Heart left ventricle (tissue), 16 donors: ENCODE data around the gene SCAMP5. TPM values are rescaled to one million over a fixed set of nuclear protein-coding genes. Genes with fewer than 3 reads are reported as not detected.

Experiments used
- ATAC-seq, 4 donors: fragments of 200-7000 bp; cut with Tn5 transposase; one replicate each; pipeline ENCODE4 v1.9.1; 2020 to 2022; ENCODE audit warnings: moderate library complexity in 4 of 4, mild to moderate bottlenecking in 3 of 4, moderate number of reproducible peaks in 1 of 4
- DNase-seq, 5 donors: peaks; one replicate each; pipeline ENCODE4 v3.0.0-alpha.2; 2020
- H3K27ac ChIP-seq, 12 donors: fragments of 200-600 bp; sonication (generic) in 4 of 12; one replicate each; pipeline versions ENCODE4 v1.5.0 to v1.8.0; 2016 to 2022; ENCODE audit warnings: mild to moderate bottlenecking in 2 of 12
- H3K27me3 ChIP-seq, 9 donors: fragments of 200-600 bp; sonication (generic) in 2 of 9; one replicate each; pipeline versions ENCODE4 v1.5.1 to v1.8.0; 2016 to 2022; ENCODE audit warnings: mild to moderate bottlenecking in 3 of 9
- H3K36me3 ChIP-seq, 9 donors: fragments of 200-600 bp; sonication (generic) in 2 of 9; one replicate each; pipeline versions ENCODE4 v1.5.0 to v1.8.0; 2018 to 2022; ENCODE audit warnings: mild to moderate bottlenecking in 2 of 9
- H3K4me1 ChIP-seq, 12 donors: fragments of 200-600 bp; sonication (generic) in 4 of 12; one replicate each; pipeline versions ENCODE4 v1.5.0 to v1.8.0; 2016 to 2022; ENCODE audit warnings: mild to moderate bottlenecking in 3 of 12
- H3K4me3 ChIP-seq, 12 donors: fragments of 200-600 bp; sonication (generic) in 4 of 12; one replicate each; pipeline versions ENCODE4 v1.5.0 to v1.8.0; 2017 to 2022; ENCODE audit warnings: mild to moderate bottlenecking in 9 of 12, moderate library complexity in 4 of 12
- H3K9me3 ChIP-seq, 12 donors: fragments of 200-600 bp; sonication (generic) in 4 of 12; one replicate each; pipeline versions ENCODE4 v1.5.0 to v1.8.0; 2016 to 2022; ENCODE audit warnings: mild to moderate bottlenecking in 1 of 12
- POLR2A ChIP-seq, 2 donors: fragments of 450-650 bp; IDR thresholded peaks; one replicate each; pipeline ENCODE4 v1.6.1; 2017; ENCODE audit warnings: antibody characterized with exemption in 2 of 2, mild to moderate bottlenecking in 2 of 2, moderate library complexity in 2 of 2
- WGBS, 4 donors: extraction: QIAGEN DNeasy Blood & Tissue Kit in 2 of 4; methylation state at CpG; one replicate each; pipeline versions ENCODE4 v1.1.5 to v1.1.7; 2013 to 2018; 5-methylcytosine and 5-hydroxymethylcytosine counted together
- intact Hi-C, 10 donors: fragments of 100-400 bp; cut with DNase I; formaldehyde crosslinking; loops; one replicate each; pipeline versions ENCODE4 v1.11.1 to v1.14.2; 2022
- polyA plus RNA-seq, 2 donors: library from polyadenylated mRNA; stranded (reverse); fragments of 200-250 nt; gene quantifications; one replicate each; pipeline ENCODE4 v1.2.3, GENCODE V29; 2013
- total RNA-seq, 9 donors: library from RNA; depleted of rRNA in 2 of 9; stranded (reverse); fragments of >200 nt in 2 of 9; fragmentation: NEBNext Ultra II Directional in 3 of 9; extraction: Animal tissue kit (Norgen Biotek cat#: 25700) in 3 of 9; gene quantifications; one replicate each; pipeline versions ENCODE4 v1.1.0 to v1.2.4, GENCODE V29; 2016 to 2023
- TF ChIP-seq, protein P1 (sequence below), 12 donors: fragments of 200-600 bp; sonication (generic) in 4 of 12; IDR thresholded peaks; one replicate each; pipeline versions ENCODE4 v1.5.0 to v1.8.0; 2018 to 2022; ENCODE audit warnings: antibody characterized with exemption in 12 of 12, mild to moderate bottlenecking in 5 of 12
- donor health status: ischemic (EF 13 %, LVEDD 7.1; RV severe dilation, severe dysfunction).
- donor health status: healthy with polysubstance abuse.
- donor health status: DM: no; HTN: yes; CAD: no.
- donor health status: DM: no; HTN: no; CAD: no.
- donor health status: ischemic (EF 25% LVEDD 6.9; RV normal size, moderate dysfunction).
- donor health status: ischemic (EF 25% LVEDD 5.7; RV mildly dilated, moderate dysfunction).
- donor health status: healthy.
- donor health status: DM: yes; HTN: yes; CAD: no.
- donor health status: ischemic (EF 35%, LVEDD 5.7; RV mildly dilated, moderate dysfunction).
- donor health status: nonischemic (EF 11% LVEDD 7.7; RV severe dilation, severe dysfunction).
- donor health status: DM: yes; HTN: yes; CAD: no.
- donor health status: PGD.
- donor health status: ischemic (EF 29% LVEDD 5.4; RV normal size, mild dysfunction).
- donor health status: nonischemic (EF 23%, LVEDD 6.1; RV moderate dilation, normal function).

The SCAMP5 gene
- total and polyA plus RNA-seq, 11 donors = 0.91 to 7.4 (median 4.2) TPM

DNA sequence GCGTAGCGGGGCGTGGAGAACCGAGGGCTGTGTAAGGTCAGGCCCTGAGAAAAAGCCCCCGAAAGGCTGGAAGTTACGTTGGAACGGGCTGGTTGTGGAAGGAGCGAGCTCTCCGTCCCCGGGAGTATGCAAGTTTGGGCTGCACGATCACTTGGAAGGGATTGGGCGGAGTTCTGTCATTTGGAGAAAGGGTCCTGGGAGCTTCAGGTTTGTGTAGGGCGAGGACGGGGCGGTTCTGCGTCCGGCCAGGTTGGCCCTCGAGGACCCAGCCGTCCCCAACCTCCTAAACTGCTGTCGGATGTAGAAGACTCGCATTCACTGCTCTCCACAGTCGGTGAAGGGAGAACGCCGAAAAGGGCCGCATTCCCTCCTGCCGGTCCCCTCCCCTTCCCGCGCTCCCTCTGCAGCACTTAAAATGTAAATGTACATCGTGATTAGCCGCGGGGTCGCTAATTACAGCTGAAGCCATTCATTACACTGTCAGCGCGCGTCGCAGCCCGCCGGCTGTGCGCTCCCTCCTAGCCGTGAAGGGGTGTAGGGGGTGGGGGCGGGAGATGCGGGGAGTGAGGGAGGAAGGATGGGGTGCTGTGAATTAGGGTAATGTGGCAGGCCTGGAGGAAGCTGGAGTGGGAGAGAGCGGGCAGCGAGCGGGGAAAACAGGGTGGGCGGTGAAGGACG is 36.3 kb upstream of the SCAMP5 start:
- Histone ChIP-seq H3K4me1 (peaks cover 0 to 58% (median 36%) of the 10 kb centered on the region in 12 donors), H3K4me3 (peak overlapping the region; percentile 3 to 73 (median 58)), H3K27me3 (peaks cover 0 to 27% (median 10%) of the 10 kb centered on the region in 9 donors), H3K36me3 (no peaks in the 10 kb centered on the region), H3K9me3 (no peaks in the 10 kb centered on the region), H3K27ac (peak overlapping the region in 8 of 12 donors; percentile 1 to 80 (median 32))
- 9 to 15% (median 12%) methylated on average over 33 to 47 of the region's 47 CpGs for WGBS, 4 donors
- DNase-seq (no peak), ATAC-seq (no peak)
- TF ChIP-seq POLR2A (IDR thresholded peaks at IDR 0.05) = no peak
- TF ChIP-seq, protein P1, sequence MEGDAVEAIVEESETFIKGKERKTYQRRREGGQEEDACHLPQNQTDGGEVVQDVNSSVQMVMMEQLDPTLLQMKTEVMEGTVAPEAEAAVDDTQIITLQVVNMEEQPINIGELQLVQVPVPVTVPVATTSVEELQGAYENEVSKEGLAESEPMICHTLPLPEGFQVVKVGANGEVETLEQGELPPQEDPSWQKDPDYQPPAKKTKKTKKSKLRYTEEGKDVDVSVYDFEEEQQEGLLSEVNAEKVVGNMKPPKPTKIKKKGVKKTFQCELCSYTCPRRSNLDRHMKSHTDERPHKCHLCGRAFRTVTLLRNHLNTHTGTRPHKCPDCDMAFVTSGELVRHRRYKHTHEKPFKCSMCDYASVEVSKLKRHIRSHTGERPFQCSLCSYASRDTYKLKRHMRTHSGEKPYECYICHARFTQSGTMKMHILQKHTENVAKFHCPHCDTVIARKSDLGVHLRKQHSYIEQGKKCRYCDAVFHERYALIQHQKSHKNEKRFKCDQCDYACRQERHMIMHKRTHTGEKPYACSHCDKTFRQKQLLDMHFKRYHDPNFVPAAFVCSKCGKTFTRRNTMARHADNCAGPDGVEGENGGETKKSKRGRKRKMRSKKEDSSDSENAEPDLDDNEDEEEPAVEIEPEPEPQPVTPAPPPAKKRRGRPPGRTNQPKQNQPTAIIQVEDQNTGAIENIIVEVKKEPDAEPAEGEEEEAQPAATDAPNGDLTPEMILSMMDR (IDR thresholded peaks at IDR 0.05) = no peak
- intact Hi-C loops = loop anchor here in 4 of 10 donors (10.0 kb wide), 2 partner anchors 246 to 324 kb away; partner anchors contain the start of gene C15orf39 (in 3 of the 4)

DNA sequence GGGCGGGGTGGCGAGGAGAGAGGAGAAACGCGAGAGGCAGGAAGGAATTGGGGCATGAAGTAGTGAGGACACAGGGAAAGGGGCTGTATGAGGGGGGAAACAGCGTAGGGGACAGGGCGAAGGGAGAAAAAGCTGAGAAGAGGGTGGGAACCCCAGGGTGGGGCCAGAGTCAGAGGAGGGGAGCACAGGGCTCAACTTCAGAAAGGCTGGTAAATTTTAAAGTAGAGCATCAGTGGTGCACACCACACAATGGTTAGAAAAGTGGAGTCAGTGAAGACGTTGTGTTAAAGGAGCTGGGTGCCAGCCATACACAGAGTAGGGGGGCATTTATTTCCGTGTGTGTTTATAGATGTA is 35.8 kb upstream of the SCAMP5 start:
- Histone ChIP-seq H3K4me1 (peaks cover 0 to 58% (median 33%) of the 10 kb centered on the region in 12 donors), H3K27ac (peak overlapping the region in 1 of 12 donors; percentile 80), H3K27me3 (peaks cover 0 to 27% (median 10%) of the 10 kb centered on the region in 9 donors), H3K36me3 (no peaks in the 10 kb centered on the region), H3K9me3 (no peaks in the 10 kb centered on the region), H3K4me3 (peak overlapping the region in 1 of 12 donors; percentile 55)
- intact Hi-C loops = loop anchor here in 4 of 10 donors (10.0 kb wide), 2 partner anchors 245 to 325 kb away; partner anchors contain the start of gene C15orf39 (in 3 of the 4)
- ATAC-seq (no peak), DNase-seq (no peak)
- no peak for TF ChIP-seq POLR2A (IDR thresholded peaks at IDR 0.05)
- TF ChIP-seq, protein P1 (IDR thresholded peaks at IDR 0.05) = no peak
- WGBS, 4 donors = 35 to 42% (median 38%) methylated on average over 8 of the region's 8 CpGs

DNA sequence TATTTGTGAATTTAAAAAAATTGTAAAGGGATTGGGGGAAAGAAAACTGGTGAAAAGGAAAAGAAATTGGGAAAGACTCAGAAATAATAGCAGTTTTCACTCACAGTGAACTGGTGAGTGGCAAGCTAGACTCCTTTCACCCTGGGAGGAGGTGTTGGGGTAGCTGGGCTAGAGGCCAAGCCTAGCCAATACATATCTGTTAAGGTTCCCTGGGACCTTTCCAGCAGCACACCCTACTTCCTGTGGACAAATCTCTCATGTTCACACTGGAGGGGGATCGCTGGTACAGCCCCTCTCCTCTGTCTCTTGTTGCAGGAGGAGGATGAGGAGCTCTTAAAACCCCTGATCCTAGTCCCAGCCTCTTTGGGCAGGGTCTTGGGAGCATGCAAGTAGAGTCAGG is 35.1 kb upstream of the SCAMP5 start:
- H3K27ac ChIP-seq = no peak overlapping the region
- H3K4me1 ChIP-seq = peaks cover 0 to 57% (median 30%) of the 10 kb centered on the region in 12 donors
- 43 to 58% (median 52%) methylated on average over 1 of the region's 1 CpG for WGBS, 4 donors
- no peaks in the 10 kb centered on the region for H3K36me3 ChIP-seq
- no peak for TF ChIP-seq POLR2A (IDR thresholded peaks at IDR 0.05)
- TF ChIP-seq, protein P1 (IDR thresholded peaks at IDR 0.05) = no peak
- peaks cover 0 to 27% (median 10%) of the 10 kb centered on the region in 9 donors for H3K27me3 ChIP-seq
- no peak overlapping the region for H3K4me3 ChIP-seq
- intact Hi-C loops = no loop called here
- no peak for ATAC-seq
- H3K9me3 ChIP-seq = no peaks in the 10 kb centered on the region
- no peak for DNase-seq

DNA sequence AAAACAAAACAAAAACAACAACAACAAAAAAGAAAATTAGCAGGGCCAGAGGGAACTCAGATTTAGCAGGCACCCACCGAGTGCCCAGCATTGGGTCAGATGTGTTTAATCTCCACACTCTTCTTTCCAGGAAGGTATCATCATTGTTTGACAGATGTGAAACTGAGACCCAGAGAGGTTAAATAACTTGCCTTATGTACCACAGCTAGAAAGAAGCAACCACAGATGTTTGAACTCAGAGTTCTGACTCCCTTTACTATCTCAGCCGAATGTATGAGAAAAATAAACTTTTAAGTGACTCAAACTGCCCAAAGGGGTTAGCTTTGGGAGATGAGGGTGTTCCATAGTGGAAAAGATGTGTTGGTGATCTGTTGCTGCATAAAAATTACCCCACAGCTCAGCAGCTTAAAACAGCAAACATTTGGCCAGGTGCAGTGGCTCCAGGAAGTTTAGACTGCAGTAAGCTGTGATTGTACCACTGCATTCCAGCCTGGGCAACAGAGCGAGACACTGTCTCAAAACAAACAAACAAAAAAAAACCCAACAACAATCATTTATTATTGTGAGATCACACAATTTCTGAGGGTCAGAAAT is 34.3 kb upstream of the SCAMP5 start:
- DNase-seq = no peak
- no peak for TF ChIP-seq POLR2A (IDR thresholded peaks at IDR 0.05)
- TF ChIP-seq, protein P1 (IDR thresholded peaks at IDR 0.05) = no peak
- intact Hi-C loops = no loop called here
- H3K27ac ChIP-seq = no peak overlapping the region
- H3K27me3 ChIP-seq = peaks cover 0 to 27% (median 10%) of the 10 kb centered on the region in 9 donors
- H3K36me3 ChIP-seq = no peaks in the 10 kb centered on the region
- H3K9me3 ChIP-seq = no peaks in the 10 kb centered on the region
- peaks cover 0 to 49% (median 26%) of the 10 kb centered on the region in 12 donors for H3K4me1 ChIP-seq
- 57 to 88% (median 64%) methylated on average over 3 of the region's 3 CpGs for WGBS, 4 donors
- H3K4me3 ChIP-seq = no peak overlapping the region
- no peak for ATAC-seq
